ENCODE data around the gene LEAP2. TPM values are rescaled to one million over a fixed set of nuclear protein-coding genes. Genes with fewer than 3 reads are reported as not detected.

The LEAP2 gene
- total RNA-seq, 1 donor from 2014 or later = 3.1 TPM

DNA sequence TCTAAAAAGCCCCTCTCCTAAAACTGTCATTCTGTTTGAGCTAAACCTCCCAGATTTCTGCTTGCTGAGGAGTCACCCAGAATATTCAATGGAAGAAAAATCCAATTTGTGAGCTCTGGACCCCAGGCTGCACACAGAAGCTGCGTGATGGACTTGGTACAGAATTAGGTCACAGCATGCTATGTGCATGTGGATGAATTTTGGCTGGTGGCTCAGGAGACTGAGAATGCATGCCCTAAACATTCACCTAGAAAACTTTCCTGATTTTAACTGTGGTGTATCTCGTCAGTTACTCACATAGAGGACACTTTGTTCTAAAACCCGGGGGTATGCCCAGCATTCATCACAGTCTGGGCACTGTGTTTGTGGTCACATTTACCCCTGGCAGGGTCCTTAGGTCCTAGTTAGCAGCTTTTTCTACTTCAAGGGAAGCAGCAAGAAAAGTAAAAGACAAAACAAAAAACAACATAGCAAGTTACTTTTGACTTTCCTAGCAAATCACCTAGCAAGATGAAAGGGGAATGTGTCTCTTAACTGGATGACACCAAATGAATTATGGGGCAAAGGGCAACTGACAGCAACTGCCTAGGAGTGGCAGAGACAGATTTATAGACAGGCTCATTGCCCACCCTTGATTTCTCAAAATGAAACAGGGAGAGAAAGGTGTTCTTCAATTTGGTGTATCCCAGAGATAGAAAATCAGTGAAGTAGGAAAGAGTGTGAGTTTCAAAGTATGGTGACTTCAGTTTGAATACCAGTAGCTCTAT lies 34.8 kb upstream of the LEAP2 start:
- H3K4me1 Mint-ChIP-seq = peaks cover 7% of the 10 kb centered on the region
- no peaks in the 10 kb centered on the region for H3K36me3 Mint-ChIP-seq (ENCODE audit: low read depth)
- DNase-seq (ENCODE audit: low read depth, low spot score) = no peak
- no peak overlapping the region for H3K27ac Mint-ChIP-seq (ENCODE audit: unreplicated experiment)
- no peaks in the 10 kb centered on the region for H3K27me3 Mint-ChIP-seq (ENCODE audit: low read depth)
- TF ChIP-seq, protein P1, sequence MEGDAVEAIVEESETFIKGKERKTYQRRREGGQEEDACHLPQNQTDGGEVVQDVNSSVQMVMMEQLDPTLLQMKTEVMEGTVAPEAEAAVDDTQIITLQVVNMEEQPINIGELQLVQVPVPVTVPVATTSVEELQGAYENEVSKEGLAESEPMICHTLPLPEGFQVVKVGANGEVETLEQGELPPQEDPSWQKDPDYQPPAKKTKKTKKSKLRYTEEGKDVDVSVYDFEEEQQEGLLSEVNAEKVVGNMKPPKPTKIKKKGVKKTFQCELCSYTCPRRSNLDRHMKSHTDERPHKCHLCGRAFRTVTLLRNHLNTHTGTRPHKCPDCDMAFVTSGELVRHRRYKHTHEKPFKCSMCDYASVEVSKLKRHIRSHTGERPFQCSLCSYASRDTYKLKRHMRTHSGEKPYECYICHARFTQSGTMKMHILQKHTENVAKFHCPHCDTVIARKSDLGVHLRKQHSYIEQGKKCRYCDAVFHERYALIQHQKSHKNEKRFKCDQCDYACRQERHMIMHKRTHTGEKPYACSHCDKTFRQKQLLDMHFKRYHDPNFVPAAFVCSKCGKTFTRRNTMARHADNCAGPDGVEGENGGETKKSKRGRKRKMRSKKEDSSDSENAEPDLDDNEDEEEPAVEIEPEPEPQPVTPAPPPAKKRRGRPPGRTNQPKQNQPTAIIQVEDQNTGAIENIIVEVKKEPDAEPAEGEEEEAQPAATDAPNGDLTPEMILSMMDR (conservative IDR thresholded peaks at IDR 0.05) = no peak
- no peak overlapping the region for H3K4me3 Mint-ChIP-seq
- H3K9me3 Mint-ChIP-seq = no peaks in the 10 kb centered on the region

DNA sequence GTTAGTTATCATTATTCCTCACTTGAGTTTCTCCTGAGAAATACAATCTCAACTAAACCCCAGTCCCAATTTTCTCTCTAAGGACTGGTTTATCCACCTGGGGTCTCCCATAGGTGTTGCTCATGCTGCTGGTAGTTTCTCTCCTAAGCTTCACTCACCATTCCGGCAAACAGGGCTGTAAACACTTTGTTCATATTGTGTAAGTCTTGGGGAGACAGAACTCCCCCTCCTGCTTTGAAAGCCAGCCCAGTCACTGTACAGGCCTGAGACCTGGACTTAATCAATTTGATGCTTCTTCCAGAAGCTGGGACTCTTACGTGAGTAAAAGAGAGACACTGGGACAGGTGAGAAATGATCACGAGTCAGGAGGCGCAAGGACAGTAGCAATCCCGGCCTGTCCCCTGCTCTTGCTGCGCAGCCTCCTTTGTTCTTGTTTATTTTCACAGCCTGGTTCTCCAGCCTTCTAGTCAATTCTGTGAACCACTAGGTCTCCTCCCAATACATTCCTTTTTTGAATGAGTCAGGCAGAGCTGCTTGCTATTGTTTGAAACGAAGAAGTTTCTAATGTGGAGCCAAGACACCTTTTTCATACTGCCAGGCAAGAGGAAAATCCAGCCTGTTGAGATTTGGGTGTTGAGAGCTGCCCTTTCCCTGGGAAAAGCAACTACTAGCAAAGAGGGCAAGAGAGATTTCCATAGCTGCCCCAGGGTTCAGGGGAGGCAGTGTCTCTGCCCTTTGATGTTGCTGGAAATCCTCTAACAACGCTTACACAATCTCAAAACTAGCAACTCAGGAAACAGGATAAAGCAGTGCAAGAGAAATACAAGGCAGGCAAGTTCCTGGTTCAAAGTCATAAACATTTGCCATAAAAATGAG lies 33.8 kb upstream of the LEAP2 start:
- no peaks in the 10 kb centered on the region for H3K36me3 Mint-ChIP-seq (ENCODE audit: low read depth)
- H3K4me3 Mint-ChIP-seq = no peak overlapping the region
- H3K27me3 Mint-ChIP-seq (ENCODE audit: low read depth) = no peaks in the 10 kb centered on the region
- no peak for DNase-seq (ENCODE audit: low read depth, low spot score)
- H3K9me3 Mint-ChIP-seq = no peaks in the 10 kb centered on the region
- H3K4me1 Mint-ChIP-seq = peaks cover 7% of the 10 kb centered on the region
- no peak overlapping the region for H3K27ac Mint-ChIP-seq (ENCODE audit: unreplicated experiment)
- TF ChIP-seq, protein P1 (conservative IDR thresholded peaks at IDR 0.05) = no peak

DNA sequence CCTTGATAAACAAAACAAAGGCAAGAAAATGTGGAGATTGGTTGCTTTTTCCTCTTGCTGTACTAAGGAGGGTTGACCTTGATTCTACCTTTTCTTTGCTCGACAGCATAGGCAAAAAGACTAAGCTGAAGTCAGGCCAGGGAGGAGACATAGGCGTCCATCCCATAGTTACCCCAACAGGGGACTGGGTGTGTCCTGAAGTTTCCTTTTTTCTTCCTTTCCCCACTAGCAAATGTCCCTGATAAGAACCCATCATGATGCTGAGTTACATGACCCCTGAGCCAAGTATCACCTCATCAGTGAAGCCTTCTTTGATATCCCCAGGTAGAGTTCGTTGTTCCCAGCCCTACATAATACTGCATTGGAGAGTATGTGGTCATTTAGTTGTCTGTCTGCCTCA lies 33.2 kb upstream of the LEAP2 start:
- Mint-ChIP-seq H3K9me3 (no peaks in the 10 kb centered on the region), H3K27ac (ENCODE audit: unreplicated experiment) (no peak overlapping the region), H3K36me3 (ENCODE audit: low read depth) (no peaks in the 10 kb centered on the region), H3K27me3 (ENCODE audit: low read depth) (no peaks in the 10 kb centered on the region), H3K4me3 (no peak overlapping the region), H3K4me1 (peaks cover 7% of the 10 kb centered on the region)
- DNase-seq (ENCODE audit: low read depth, low spot score) = no peak
- TF ChIP-seq, protein P1 (conservative IDR thresholded peaks at IDR 0.05) = no peak

DNA sequence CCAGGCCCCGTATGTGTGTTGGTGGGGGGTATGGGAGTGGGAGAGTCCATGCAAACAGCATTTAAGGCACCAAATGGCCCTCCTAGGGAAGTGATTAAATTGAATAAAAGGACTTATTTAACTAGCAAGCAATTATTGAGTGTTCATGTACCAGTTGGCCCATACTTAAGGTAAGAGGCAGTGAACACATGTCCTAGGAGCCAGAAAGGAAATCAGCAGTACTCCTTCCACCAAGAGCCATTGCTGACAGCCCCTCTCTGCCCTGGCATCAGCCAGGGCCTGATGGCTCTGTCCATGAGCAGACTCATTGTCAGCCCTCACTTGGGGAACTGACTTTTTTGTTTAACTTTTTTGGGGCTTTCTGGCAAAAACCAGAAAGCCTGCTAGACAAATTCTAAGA lies 32.6 kb upstream of the LEAP2 start:
- Mint-ChIP-seq H3K27ac (ENCODE audit: unreplicated experiment) (no peak overlapping the region), H3K4me3 (no peak overlapping the region), H3K9me3 (no peaks in the 10 kb centered on the region), H3K4me1 (peaks cover 7% of the 10 kb centered on the region), H3K27me3 (ENCODE audit: low read depth) (no peaks in the 10 kb centered on the region), H3K36me3 (ENCODE audit: low read depth) (no peaks in the 10 kb centered on the region)
- TF ChIP-seq, protein P1 (conservative IDR thresholded peaks at IDR 0.05) = no peak
- DNase-seq (ENCODE audit: low read depth, low spot score) = no peak

DNA sequence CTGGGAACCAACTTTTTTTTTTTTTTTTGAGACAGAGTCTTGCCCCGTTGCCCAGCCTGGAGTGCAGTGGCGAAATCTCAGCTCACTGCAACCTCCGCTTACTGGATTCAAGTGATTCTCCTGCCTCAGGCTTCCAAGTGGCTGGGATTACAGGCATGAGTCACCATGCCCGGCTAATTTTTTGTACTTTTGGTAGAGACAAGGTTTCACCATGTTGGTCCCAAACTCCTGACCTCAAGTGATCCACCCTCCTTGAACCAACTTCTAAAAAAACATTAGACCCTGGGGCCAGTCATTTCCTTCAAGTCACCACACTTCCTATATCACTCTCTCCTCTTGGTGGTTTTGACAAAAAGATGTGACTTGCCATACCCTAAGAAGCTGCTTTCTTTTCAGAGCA lies 32.2 kb upstream of the LEAP2 start:
- TF ChIP-seq, protein P1 (conservative IDR thresholded peaks at IDR 0.05) = no peak
- peaks cover 7% of the 10 kb centered on the region for H3K4me1 Mint-ChIP-seq
- H3K27ac Mint-ChIP-seq (ENCODE audit: unreplicated experiment) = no peak overlapping the region

More for the DNA sequence above, 32.2 kb upstream of the LEAP2 start:
- DNase-seq (ENCODE audit: low read depth, low spot score) = no peak
- H3K36me3 Mint-ChIP-seq (ENCODE audit: low read depth) = no peaks in the 10 kb centered on the region
- no peak overlapping the region for H3K4me3 Mint-ChIP-seq
- H3K27me3 Mint-ChIP-seq (ENCODE audit: low read depth) = no peaks in the 10 kb centered on the region
- H3K9me3 Mint-ChIP-seq = no peaks in the 10 kb centered on the region
